GM23338 (cell line): ENCODE results near the gene CST3. TPM values are rescaled to one million over a fixed set of nuclear protein-coding genes. Genes with fewer than 3 reads are reported as not detected.

Source experiments
- ATAC-seq: fragments of 200-7000 bp; cut with Tn5 transposase; 3 replicates; pipeline ENCODE4 v1.9.1; 2020
- DNase-seq: peaks from one replicate; pipeline ENCODE4 v3.0.0-alpha.2; 2015; ENCODE audit warnings: low spot score
- H2AFZ ChIP-seq: fragments of 200-600 bp; sonication (generic); 2 replicates; pipeline ENCODE4 v1.8.0; 2016; ENCODE audit warnings: antibody characterized with exemption, mild to moderate bottlenecking, moderate library complexity
- H3F3A ChIP-seq: fragments of 200-600 bp; sonication (generic); replicated peaks from 2 replicates; pipeline ENCODE4 v1.8.0; 2017; ENCODE audit warnings: antibody characterized with exemption, mixed run types, low read depth
- H3K27ac ChIP-seq: fragments of 200-600 bp; sonication (generic); 2 replicates; pipeline ENCODE4 v1.6.1; 2016; ENCODE audit warnings: low read depth
- H3K27me3 ChIP-seq: fragments of 200-600 bp; sonication (generic); 2 replicates; pipeline ENCODE4 v1.8.0; 2016; ENCODE audit warnings: mild to moderate bottlenecking, mixed run types, moderate library complexity; ENCODE audit not compliant: insufficient read depth
- H3K36me3 ChIP-seq: fragments of 200-600 bp; sonication (generic); 2 replicates; pipeline ENCODE4 v1.8.0; 2016; ENCODE audit warnings: mild to moderate bottlenecking; ENCODE audit not compliant: insufficient read depth
- H3K4me1 ChIP-seq: fragments of 200-600 bp; sonication (generic); 2 replicates; pipeline ENCODE4 v1.8.0; 2016; ENCODE audit warnings: mild to moderate bottlenecking, moderate library complexity; ENCODE audit not compliant: insufficient read depth
- H3K4me2 ChIP-seq: fragments of 200-600 bp; sonication (generic); 2 replicates; pipeline ENCODE4 v1.7.1; 2017; ENCODE audit warnings: mixed run types
- H3K4me3 ChIP-seq: fragments of 200-600 bp; sonication (generic); 2 replicates; pipeline ENCODE4 v1.6.1; 2016; ENCODE audit warnings: mixed run types
- H3K79me2 ChIP-seq: fragments of 200-600 bp; sonication (generic); replicated peaks from 2 replicates; pipeline ENCODE4 v1.8.0; 2017; ENCODE audit warnings: mild to moderate bottlenecking; ENCODE audit not compliant: insufficient read depth
- H3K9me2 ChIP-seq: fragments of 200-600 bp; sonication (generic); 2 replicates; pipeline ENCODE4 v1.8.0; 2017; ENCODE audit not compliant: insufficient read depth
- H4K20me1 ChIP-seq: fragments of 200-600 bp; sonication (generic); replicated peaks from 2 replicates; pipeline ENCODE4 v1.8.0; 2017; ENCODE audit warnings: mild to moderate bottlenecking; ENCODE audit not compliant: insufficient read depth
- H3K27ac Mint-ChIP-seq: 2 replicates; pipeline ENCODE4 v1.8.0; 2020; ENCODE audit warnings: inconsistent platforms, mild to moderate bottlenecking, moderate library complexity, mixed read lengths
- H3K27me3 Mint-ChIP-seq: 3 replicates; pipeline ENCODE4 v1.8.0; 2022; ENCODE audit warnings: low read depth, mild to moderate bottlenecking, moderate library complexity, mixed read lengths, inconsistent platforms; ENCODE audit not compliant: insufficient read depth, poor library complexity
- H3K36me3 Mint-ChIP-seq: 3 replicates; pipeline ENCODE4 v1.8.0; 2021; ENCODE audit warnings: low read depth, mild to moderate bottlenecking, inconsistent platforms, moderate library complexity, mixed read lengths
- H3K4me1 Mint-ChIP-seq: 3 replicates; pipeline ENCODE4 v1.8.0; 2020; ENCODE audit warnings: mild to moderate bottlenecking, inconsistent platforms, mixed read lengths
- H3K4me3 Mint-ChIP-seq: 3 replicates; pipeline ENCODE4 v1.8.0; 2021; ENCODE audit warnings: moderate library complexity, mild to moderate bottlenecking, inconsistent platforms, mixed read lengths
- H3K9me3 Mint-ChIP-seq: 3 replicates; pipeline ENCODE4 v1.8.0; 2020; ENCODE audit warnings: moderate library complexity, mild to moderate bottlenecking, inconsistent platforms, mixed read lengths
- CREB1 ChIP-seq: fragments of 250-450 bp; sonication (Bioruptor Pico); IDR thresholded peaks from 2 replicates; pipeline ENCODE4 v1.5.0; 2020; ENCODE audit warnings: low read depth, mild to moderate bottlenecking, moderate library complexity
- CTCF ChIP-seq, 2 experiments: fragments of 200-600 bp in 1 of 2; sonication (generic) in 1 of 2; conservative IDR thresholded peaks; 2 replicates each; pipeline versions ENCODE4 v1.5.1 to v1.6.1; 2016 to 2017; ENCODE audit warnings: antibody characterized with exemption in 2 of 2, low read depth in 2 of 2, mild to moderate bottlenecking in 2 of 2, moderate library complexity in 1 of 2
- ETS1 ChIP-seq: IDR thresholded peaks from 2 replicates; pipeline ENCODE4 v1.6.1; 2016; ENCODE audit warnings: antibody characterized with exemption
- EZH2 ChIP-seq: fragments of 200-600 bp; sonication (generic); IDR thresholded peaks from one replicate; pipeline ENCODE4 v1.8.0; 2017; ENCODE audit warnings: antibody characterized with exemption, mild to moderate bottlenecking, low read depth; ENCODE audit not compliant: unreplicated experiment
- EZH2phosphoT487 ChIP-seq: fragments of 200-600 bp; sonication (generic); IDR thresholded peaks from one replicate; pipeline ENCODE4 v1.8.1; 2018; ENCODE audit warnings: antibody characterized with exemption; ENCODE audit not compliant: unreplicated experiment
- JUNB ChIP-seq: IDR thresholded peaks from one replicate; pipeline ENCODE4 v1.6.1; 2016; ENCODE audit warnings: antibody characterized with exemption; ENCODE audit not compliant: unreplicated experiment
- NANOG ChIP-seq: IDR thresholded peaks from 2 replicates; pipeline ENCODE4 v1.6.1; 2016; ENCODE audit warnings: antibody characterized with exemption, borderline replicate concordance
- POLR2AphosphoS5 ChIP-seq: IDR thresholded peaks from 2 replicates; pipeline ENCODE4 v1.6.1; 2016; ENCODE audit warnings: antibody characterized with exemption, low read depth
- REST ChIP-seq: IDR thresholded peaks from one replicate; pipeline ENCODE4 v1.6.1; 2018; ENCODE audit warnings: antibody characterized with exemption; ENCODE audit not compliant: unreplicated experiment
- STAT1 ChIP-seq: IDR thresholded peaks from one replicate; pipeline ENCODE4 v1.6.1; 2016; ENCODE audit warnings: antibody characterized with exemption; ENCODE audit not compliant: unreplicated experiment
- ZNF114 ChIP-seq: fragments of 250-450 bp; sonication (Bioruptor Pico); IDR thresholded peaks from 2 replicates; pipeline ENCODE4 v1.5.0; 2020; ENCODE audit warnings: mild to moderate bottlenecking, moderate library complexity
- ZNF331 ChIP-seq: fragments of 250-450 bp; sonication (Bioruptor Pico); IDR thresholded peaks from 2 replicates; pipeline ENCODE4 v1.5.0; 2020; ENCODE audit warnings: low read depth, mild to moderate bottlenecking, moderate library complexity
- ZNF462 ChIP-seq: fragments of 250-450 bp; sonication (Bioruptor Pico); IDR thresholded peaks from 2 replicates; pipeline ENCODE4 v1.5.0; 2020; ENCODE audit warnings: mild to moderate bottlenecking, moderate library complexity
- polyA plus RNA-seq: library from polyadenylated mRNA; unstranded; fragments of >200 nt; fragmentation: Nextera tagmentation; extraction: Ambion mirVana; gene quantifications from 2 replicates; pipeline ENCODE4 v1.2.1, GENCODE V29; 2016
- total RNA-seq: library from RNA; depleted of rRNA; stranded (reverse); fragments of >200 nt; shearing (Covaris generic); gene quantifications from 2 replicates; pipeline ENCODE4 v1.2.3, GENCODE V29; 2014

Gene CST3
- total and polyA plus RNA-seq, 2 experiments from 2014 or later: 51.8 to 71.5 TPM

- Histone ChIP-seq H3K27ac (no peak overlapping the region), H3F3A (no peaks in the 10 kb centered on the region), H4K20me1 (no peaks in the 10 kb centered on the region), H3K36me3 (no peaks in the 10 kb centered on the region), H3K27me3 (no peaks in the 10 kb centered on the region), H3K4me1 (no peaks in the 10 kb centered on the region), H3K4me3 (no peak overlapping the region), H3K9me2 (peaks cover 5% of the 10 kb centered on the region), H3K79me2 (no peaks in the 10 kb centered on the region), H3K4me2 (no peak overlapping the region), H2AFZ (no peak overlapping the region)
- no peaks in the 10 kb centered on the region for H3K4me1 Mint-ChIP-seq
- H3K27me3 Mint-ChIP-seq: peaks cover 3% of the 10 kb centered on the region
- TF ChIP-seq EZH2phosphoT487 (no peak), ETS1 (no peak), REST (no peak), CTCF (conservative IDR thresholded peaks at IDR 0.05; ENCODE audit: low read depth in 2 of 2) (no peak), ZNF462 (CRISPR knock-in tag) (no peak), ZNF114 (CRISPR knock-in tag) (no peak), JUNB (no peak), EZH2 (no peak), ZNF331 (CRISPR knock-in tag) (no peak), NANOG (no peak), POLR2AphosphoS5 (no peak), STAT1 (no peak), CREB1 (CRISPR knock-in tag) (no peak)
- no peak for DNase-seq
- H3K36me3 Mint-ChIP-seq: no peaks in the 10 kb centered on the region
- H3K27ac Mint-ChIP-seq: no peak overlapping the region
- no peak overlapping the region for H3K4me3 Mint-ChIP-seq
- ATAC-seq: no peak
- H3K9me3 Mint-ChIP-seq: no peaks in the 10 kb centered on the region; the same call in 2 of the 3 replicates
Observed at GRCh38 chr20:23602241-23602640, 35.5 kb downstream of the CST3 start.
